HL-60 (cell line): Measurements from ENCODE around the gene LRP1B.

Experiments
- GABPA ChIP-seq: IDR thresholded peaks from 2 replicates; pipeline ENCODE4 v1.6.1; 2012; ENCODE audit warnings: low read depth
- POLR2AphosphoS5 ChIP-seq: IDR thresholded peaks from 2 replicates; pipeline ENCODE4 v1.6.1; 2012; ENCODE audit warnings: low read depth
- SPI1 ChIP-seq: IDR thresholded peaks from 2 replicates; pipeline ENCODE4 v1.6.1; 2012; ENCODE audit warnings: low read depth, mild to moderate bottlenecking, borderline replicate concordance
- TF ChIP-seq, protein P1 (sequence below): IDR thresholded peaks from one replicate; pipeline ENCODE4 v1.5.1; 2011; ENCODE audit warnings: low read length, control low read depth, inconsistent platforms; ENCODE audit not compliant: insufficient read depth
- TF ChIP-seq, protein P2 (sequence below): IDR thresholded peaks from 2 replicates; pipeline ENCODE4 v1.6.1; 2012; ENCODE audit warnings: low read depth; ENCODE audit not compliant: insufficient replicate concordance

DNA sequence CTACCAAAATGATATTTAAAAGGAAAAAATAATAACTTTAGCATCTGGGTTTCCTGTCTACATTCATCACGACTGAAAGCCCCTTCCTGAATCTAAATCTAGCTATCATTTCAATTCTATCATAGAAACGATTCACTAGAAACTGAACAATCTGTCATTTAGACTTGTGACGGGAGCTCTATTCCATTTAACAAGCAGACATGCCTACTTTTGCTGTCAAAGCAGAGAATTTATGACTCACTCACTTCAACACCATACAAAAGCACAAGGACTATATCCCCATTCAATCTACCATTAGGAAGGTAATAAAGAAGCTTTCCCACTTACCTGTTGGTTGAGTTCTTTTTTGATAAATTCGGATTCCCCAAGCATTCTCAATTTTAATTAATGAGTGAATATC is 1072.3 kb downstream of the LRP1B start:
- TF ChIP-seq, protein P1, sequence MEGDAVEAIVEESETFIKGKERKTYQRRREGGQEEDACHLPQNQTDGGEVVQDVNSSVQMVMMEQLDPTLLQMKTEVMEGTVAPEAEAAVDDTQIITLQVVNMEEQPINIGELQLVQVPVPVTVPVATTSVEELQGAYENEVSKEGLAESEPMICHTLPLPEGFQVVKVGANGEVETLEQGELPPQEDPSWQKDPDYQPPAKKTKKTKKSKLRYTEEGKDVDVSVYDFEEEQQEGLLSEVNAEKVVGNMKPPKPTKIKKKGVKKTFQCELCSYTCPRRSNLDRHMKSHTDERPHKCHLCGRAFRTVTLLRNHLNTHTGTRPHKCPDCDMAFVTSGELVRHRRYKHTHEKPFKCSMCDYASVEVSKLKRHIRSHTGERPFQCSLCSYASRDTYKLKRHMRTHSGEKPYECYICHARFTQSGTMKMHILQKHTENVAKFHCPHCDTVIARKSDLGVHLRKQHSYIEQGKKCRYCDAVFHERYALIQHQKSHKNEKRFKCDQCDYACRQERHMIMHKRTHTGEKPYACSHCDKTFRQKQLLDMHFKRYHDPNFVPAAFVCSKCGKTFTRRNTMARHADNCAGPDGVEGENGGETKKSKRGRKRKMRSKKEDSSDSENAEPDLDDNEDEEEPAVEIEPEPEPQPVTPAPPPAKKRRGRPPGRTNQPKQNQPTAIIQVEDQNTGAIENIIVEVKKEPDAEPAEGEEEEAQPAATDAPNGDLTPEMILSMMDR, result no peak
- TF ChIP-seq SPI1 (no peak), GABPA (no peak), POLR2AphosphoS5 (no peak)
- TF ChIP-seq, protein P2, sequence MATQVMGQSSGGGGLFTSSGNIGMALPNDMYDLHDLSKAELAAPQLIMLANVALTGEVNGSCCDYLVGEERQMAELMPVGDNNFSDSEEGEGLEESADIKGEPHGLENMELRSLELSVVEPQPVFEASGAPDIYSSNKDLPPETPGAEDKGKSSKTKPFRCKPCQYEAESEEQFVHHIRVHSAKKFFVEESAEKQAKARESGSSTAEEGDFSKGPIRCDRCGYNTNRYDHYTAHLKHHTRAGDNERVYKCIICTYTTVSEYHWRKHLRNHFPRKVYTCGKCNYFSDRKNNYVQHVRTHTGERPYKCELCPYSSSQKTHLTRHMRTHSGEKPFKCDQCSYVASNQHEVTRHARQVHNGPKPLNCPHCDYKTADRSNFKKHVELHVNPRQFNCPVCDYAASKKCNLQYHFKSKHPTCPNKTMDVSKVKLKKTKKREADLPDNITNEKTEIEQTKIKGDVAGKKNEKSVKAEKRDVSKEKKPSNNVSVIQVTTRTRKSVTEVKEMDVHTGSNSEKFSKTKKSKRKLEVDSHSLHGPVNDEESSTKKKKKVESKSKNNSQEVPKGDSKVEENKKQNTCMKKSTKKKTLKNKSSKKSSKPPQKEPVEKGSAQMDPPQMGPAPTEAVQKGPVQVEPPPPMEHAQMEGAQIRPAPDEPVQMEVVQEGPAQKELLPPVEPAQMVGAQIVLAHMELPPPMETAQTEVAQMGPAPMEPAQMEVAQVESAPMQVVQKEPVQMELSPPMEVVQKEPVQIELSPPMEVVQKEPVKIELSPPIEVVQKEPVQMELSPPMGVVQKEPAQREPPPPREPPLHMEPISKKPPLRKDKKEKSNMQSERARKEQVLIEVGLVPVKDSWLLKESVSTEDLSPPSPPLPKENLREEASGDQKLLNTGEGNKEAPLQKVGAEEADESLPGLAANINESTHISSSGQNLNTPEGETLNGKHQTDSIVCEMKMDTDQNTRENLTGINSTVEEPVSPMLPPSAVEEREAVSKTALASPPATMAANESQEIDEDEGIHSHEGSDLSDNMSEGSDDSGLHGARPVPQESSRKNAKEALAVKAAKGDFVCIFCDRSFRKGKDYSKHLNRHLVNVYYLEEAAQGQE, result no peak
